Trophoblast cell (in vitro differentiated cells and primary cell): ENCODE measurements around the gene ARPC2.

ENCODE experiments used
- DNase-seq, 2 donors: peaks; one replicate each; pipeline ENCODE4 v3.0.0-alpha.2; 2016
- H2AFZ ChIP-seq: 2 replicates; pipeline ENCODE4 v1.6.1; 2013; ENCODE audit warnings: low read length, moderate library complexity, mild to moderate bottlenecking; ENCODE audit not compliant: insufficient read depth, poor library complexity
- H2AK5ac ChIP-seq: 2 replicates; pipeline ENCODE4 v1.6.1; 2013; ENCODE audit warnings: mild to moderate bottlenecking, low read length
- H2BK120ac ChIP-seq: 2 replicates; pipeline ENCODE4 v1.6.1; 2013; ENCODE audit warnings: low read length, mild to moderate bottlenecking, moderate library complexity; ENCODE audit not compliant: insufficient read depth, poor library complexity
- H2BK12ac ChIP-seq: 2 replicates; pipeline ENCODE4 v1.6.1; 2013; ENCODE audit warnings: mild to moderate bottlenecking, low read length, moderate library complexity
- H2BK5ac ChIP-seq: 2 replicates; pipeline ENCODE4 v1.6.1; 2013; ENCODE audit warnings: low read length, low read depth, moderate library complexity, mild to moderate bottlenecking; ENCODE audit not compliant: poor library complexity
- H3K14ac ChIP-seq: 2 replicates; pipeline ENCODE4 v1.6.1; 2013; ENCODE audit warnings: mild to moderate bottlenecking, low read length
- H3K18ac ChIP-seq: 2 replicates; pipeline ENCODE4 v1.6.1; 2013; ENCODE audit warnings: mild to moderate bottlenecking, low read length
- H3K23ac ChIP-seq: 2 replicates; pipeline ENCODE4 v1.6.1; 2013; ENCODE audit warnings: low read length
- H3K27ac ChIP-seq: 2 replicates; pipeline ENCODE4 v1.5.1; 2013; ENCODE audit warnings: low read depth, mild to moderate bottlenecking, inconsistent platforms, low read length, moderate library complexity
- H3K27me3 ChIP-seq: 2 replicates; pipeline ENCODE4 v1.6.1; 2013; ENCODE audit warnings: inconsistent platforms, mild to moderate bottlenecking, low read length, moderate library complexity; ENCODE audit not compliant: insufficient read depth
- H3K36me3 ChIP-seq, 2 experiments: 1 replicate in 1 of 2; 2 replicates in 1 of 2; pipeline ENCODE4 v1.6.1; 2013; ENCODE audit warnings: low read length in 2 of 2, mild to moderate bottlenecking in 2 of 2, moderate library complexity in 1 of 2; ENCODE audit not compliant: insufficient read depth in 2 of 2, control insufficient read depth in 1 of 2
- H3K4ac ChIP-seq: 2 replicates; pipeline ENCODE4 v1.6.1; 2013; ENCODE audit warnings: low read depth, mild to moderate bottlenecking, low read length, moderate library complexity
- H3K4me1 ChIP-seq, 2 experiments: 1 replicate in 1 of 2; 2 replicates in 1 of 2; pipeline ENCODE4 v1.6.1; 2013; ENCODE audit warnings: low read length in 2 of 2, mild to moderate bottlenecking in 2 of 2, moderate library complexity in 1 of 2; ENCODE audit not compliant: insufficient read depth in 2 of 2, control insufficient read depth in 1 of 2
- H3K4me2 ChIP-seq: 2 replicates; pipeline ENCODE4 v1.6.1; 2013; ENCODE audit warnings: inconsistent platforms, mild to moderate bottlenecking, low read length, moderate library complexity
- H3K4me3 ChIP-seq: 2 replicates; pipeline ENCODE4 v1.5.1; 2013; ENCODE audit warnings: mild to moderate bottlenecking, low read depth, low read length, inconsistent platforms
- H3K79me1 ChIP-seq: one replicate; pipeline ENCODE4 v1.6.1; 2013; ENCODE audit warnings: low read length
- H3K79me2 ChIP-seq: 2 replicates; pipeline ENCODE4 v1.6.1; 2013; ENCODE audit warnings: low read length, mild to moderate bottlenecking; ENCODE audit not compliant: control insufficient read depth, insufficient read depth, poor library complexity
- H3K9ac ChIP-seq: 2 replicates; pipeline ENCODE4 v1.6.1; 2013; ENCODE audit warnings: mild to moderate bottlenecking, low read length
- H3K9me3 ChIP-seq: 2 replicates; pipeline ENCODE4 v1.6.1; 2013; ENCODE audit warnings: low read depth, mild to moderate bottlenecking, control low read depth, inconsistent platforms, low read length; ENCODE audit not compliant: insufficient read depth
- H4K12ac ChIP-seq: 2 replicates; pipeline ENCODE4 v1.6.1; 2013; ENCODE audit warnings: low read depth, mild to moderate bottlenecking, low read length, moderate library complexity
- H4K8ac ChIP-seq: 2 replicates; pipeline ENCODE4 v1.6.1; 2013; ENCODE audit warnings: low read depth, mild to moderate bottlenecking, low read length, moderate library complexity
- H4K91ac ChIP-seq: one replicate; pipeline ENCODE4 v1.6.1; 2013; ENCODE audit warnings: low read depth, mild to moderate bottlenecking, low read length, moderate library complexity
- WGBS: extraction: QIAGEN DNeasy Blood & Tissue Kit; methylation state at CpG from one replicate; pipeline ENCODE4 v1.1.7; 2013; ENCODE audit warnings: missing lambda C conversion rate; ENCODE audit not compliant: insufficient read length, insufficient coverage; ENCODE audit errors: extremely low coverage; 5-methylcytosine and 5-hydroxymethylcytosine counted together

ARPC2 gene

DNA sequence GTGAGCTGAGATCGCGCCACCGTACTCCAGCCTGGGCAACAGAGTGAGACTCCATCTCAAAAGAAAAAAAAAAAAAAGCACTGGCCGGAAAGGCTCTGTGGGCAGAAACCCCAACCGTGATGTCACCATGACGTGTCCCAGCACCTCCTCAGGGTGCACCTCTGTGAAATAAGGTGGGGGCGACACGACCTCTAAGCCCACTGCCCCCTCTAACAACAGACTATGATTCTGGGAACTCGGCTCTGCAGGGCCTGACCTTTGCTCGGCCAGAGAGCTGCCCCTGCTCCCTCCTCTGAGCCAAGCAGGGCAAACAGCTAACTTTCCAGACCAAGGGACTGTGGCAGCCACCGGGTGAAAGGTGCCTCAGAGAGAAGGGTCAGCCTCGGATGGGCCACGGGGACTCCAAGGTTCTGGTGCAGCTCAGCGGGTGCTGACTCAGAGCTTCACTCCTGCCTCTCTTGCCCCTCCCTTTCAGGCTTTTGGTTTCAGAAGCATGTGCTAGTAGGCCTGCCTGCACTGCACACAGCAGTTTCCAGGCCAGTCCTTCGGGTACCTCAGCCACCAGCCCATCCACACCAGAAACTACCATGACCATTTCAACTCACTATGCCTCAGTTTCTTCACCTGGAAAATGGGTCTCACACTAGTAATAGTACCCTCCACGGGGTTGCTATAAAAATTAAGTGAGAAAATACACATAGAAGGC, 67.3 kb downstream of the ARPC2 start:
- peak overlapping the region; percentile 75 for H3K18ac ChIP-seq
- peaks cover 44% of the 10 kb centered on the region for H3K79me1 ChIP-seq
- peaks cover 21 to 23% of the 10 kb centered on the region in 2 experiments for H3K36me3 ChIP-seq
- H4K91ac ChIP-seq = peak overlapping the region; percentile 69
- peak overlapping the region; percentile 67 for H2BK120ac ChIP-seq
- no peak overlapping the region for H2AFZ ChIP-seq
- peak; percentile 89 to 93 for DNase-seq
- H3K9me3 ChIP-seq = peaks cover 3% of the 10 kb centered on the region
- H3K4me1 ChIP-seq = peaks cover 48 to 58% of the 10 kb centered on the region in 2 experiments
- peak overlapping the region; percentile 10 for H3K4me2 ChIP-seq
- H3K27me3 ChIP-seq = no peaks in the 10 kb centered on the region
- peak overlapping the region; percentile 1 for H3K4ac ChIP-seq
- no peak overlapping the region for H3K9ac ChIP-seq
- peak overlapping the region; percentile 1 for H3K14ac ChIP-seq
- peak overlapping the region; percentile 82 for H2AK5ac ChIP-seq
- H4K12ac ChIP-seq = no peak overlapping the region
- H3K23ac ChIP-seq = no peak overlapping the region
- H3K79me2 ChIP-seq = peaks cover 23% of the 10 kb centered on the region
- no CpG with 5 or more reads among the region's 16 CpGs for WGBS
- H3K4me3 ChIP-seq = no peak overlapping the region
- peak overlapping the region; percentile 73 for H3K27ac ChIP-seq
- peak overlapping the region; percentile 64 for H2BK12ac ChIP-seq
- H2BK5ac ChIP-seq = peak overlapping the region; percentile 67
- peak overlapping the region; percentile 5 for H4K8ac ChIP-seq

DNA sequence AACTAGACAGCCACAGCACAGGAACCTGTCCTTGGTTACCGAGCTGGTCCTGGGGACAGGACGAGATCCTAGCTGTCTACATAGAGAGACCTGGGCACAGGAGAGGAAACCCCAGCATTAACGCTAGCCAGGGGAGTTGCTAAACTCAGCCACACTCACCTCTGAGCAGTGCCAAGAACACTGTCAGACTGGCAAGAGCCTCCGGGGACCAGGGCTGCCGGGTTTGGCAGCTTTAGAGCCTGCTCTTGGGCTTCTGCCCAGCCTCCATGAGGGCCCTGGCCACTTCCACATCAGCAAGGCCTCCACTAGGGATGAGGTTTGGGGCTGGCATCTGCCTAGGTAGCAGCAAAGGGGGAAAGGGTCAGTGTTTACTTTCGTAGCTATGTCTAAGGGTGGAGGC, 68.6 kb downstream of the ARPC2 start:
- Histone ChIP-seq H3K23ac (no peak overlapping the region), H2AK5ac (peak overlapping the region; percentile 86), H3K79me2 (peaks cover 27% of the 10 kb centered on the region), H3K9me3 (no peaks in the 10 kb centered on the region), H3K27ac (peak overlapping the region; percentile 18), H2AFZ (no peak overlapping the region), H3K4me3 (no peak overlapping the region), H4K91ac (peak overlapping the region; percentile 79), H2BK5ac (peak overlapping the region; percentile 24), H3K27me3 (no peaks in the 10 kb centered on the region), H4K8ac (peak overlapping the region; percentile 39), H3K14ac (peak overlapping the region; percentile 59), H3K79me1 (peaks cover 51% of the 10 kb centered on the region), H3K36me3 (peaks cover 8 to 10% of the 10 kb centered on the region in 2 experiments), H3K4me2 (no peak overlapping the region), H3K4ac (peak overlapping the region; percentile 37), H2BK12ac (peak overlapping the region; percentile 53), H4K12ac (peak overlapping the region; percentile 2), H3K18ac (peak overlapping the region; percentile 13), H3K4me1 (peaks cover 59 to 66% of the 10 kb centered on the region in 2 experiments), H2BK120ac (peak overlapping the region; percentile 83), H3K9ac (no peak overlapping the region)
- no peak for DNase-seq
- no CpG with 5 or more reads among the region's 6 CpGs for WGBS

DNA sequence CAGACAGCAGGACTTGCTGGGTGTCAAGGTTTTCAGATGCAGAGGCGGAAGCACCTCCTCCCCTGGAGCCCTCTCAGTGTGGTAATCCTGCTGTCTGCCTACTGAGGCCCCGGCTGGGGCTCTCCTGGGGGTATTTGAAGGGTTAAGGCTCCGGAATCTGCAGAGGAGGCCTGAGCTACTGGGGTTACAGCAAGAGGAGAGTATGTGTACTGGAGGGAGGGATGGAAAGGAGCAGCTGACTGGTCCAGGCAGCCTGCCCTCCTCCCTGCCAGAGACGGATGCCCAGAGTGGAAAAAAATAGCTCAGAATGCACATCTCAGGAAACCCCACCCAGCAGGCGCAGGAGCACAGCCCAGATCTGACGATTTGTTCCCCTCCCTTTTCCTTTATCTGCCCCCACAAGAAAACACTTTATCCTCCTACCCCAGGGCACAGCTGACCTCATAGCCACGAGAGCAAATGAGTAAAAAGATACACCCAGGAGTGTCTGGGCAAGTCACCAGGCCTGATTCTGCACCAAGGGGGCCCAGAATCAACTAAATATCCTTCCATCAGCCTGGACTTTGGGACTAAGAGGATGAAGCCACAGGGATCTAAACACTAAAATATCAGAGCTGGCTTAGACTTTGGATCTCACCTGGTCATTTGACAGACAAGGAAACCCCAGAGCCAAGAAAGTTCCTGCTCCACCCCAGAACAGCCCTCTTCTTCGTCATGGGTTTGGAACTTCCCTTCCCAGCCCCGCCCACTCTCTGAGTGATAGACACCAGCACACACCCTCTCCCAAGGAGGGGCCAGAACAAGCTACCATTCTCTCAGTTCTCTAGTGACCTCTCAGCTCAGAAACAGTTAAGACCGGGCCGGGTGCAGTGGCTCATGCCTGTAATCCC, 69.8 kb downstream of the ARPC2 start:
- H2BK120ac ChIP-seq = peak overlapping the region; percentile 83
- peak overlapping the region; percentile 91 for H3K27ac ChIP-seq
- H3K9me3 ChIP-seq = no peaks in the 10 kb centered on the region
- no peak overlapping the region for H3K4me3 ChIP-seq
- peak overlapping the region; percentile 70 for H4K8ac ChIP-seq
- no peak overlapping the region for H2AFZ ChIP-seq
- H3K4me1 ChIP-seq = peaks cover 64 to 73% of the 10 kb centered on the region in 2 experiments
- H3K36me3 ChIP-seq = peaks cover 1 to 2% of the 10 kb centered on the region in 2 experiments
- no peak overlapping the region for H3K23ac ChIP-seq
- H3K9ac ChIP-seq = no peak overlapping the region
- peak overlapping the region; percentile 79 for H4K91ac ChIP-seq
- peaks cover 54% of the 10 kb centered on the region for H3K79me1 ChIP-seq
- H2BK12ac ChIP-seq = peak overlapping the region; percentile 27
- H3K79me2 ChIP-seq = peaks cover 36% of the 10 kb centered on the region
- peak; percentile 93 to 94 for DNase-seq
- H3K4me2 ChIP-seq = peak overlapping the region; percentile 55
- H3K14ac ChIP-seq = peak overlapping the region; percentile 88
- H2BK5ac ChIP-seq = peak overlapping the region; percentile 88
- no CpG with 5 or more reads among the region's 11 CpGs for WGBS
- H2AK5ac ChIP-seq = peak overlapping the region; percentile 88
- H3K4ac ChIP-seq = peak overlapping the region; percentile 37
- peak overlapping the region; percentile 48 for H3K18ac ChIP-seq
- H3K27me3 ChIP-seq = no peaks in the 10 kb centered on the region
- H4K12ac ChIP-seq = peak overlapping the region; percentile 27

DNA sequence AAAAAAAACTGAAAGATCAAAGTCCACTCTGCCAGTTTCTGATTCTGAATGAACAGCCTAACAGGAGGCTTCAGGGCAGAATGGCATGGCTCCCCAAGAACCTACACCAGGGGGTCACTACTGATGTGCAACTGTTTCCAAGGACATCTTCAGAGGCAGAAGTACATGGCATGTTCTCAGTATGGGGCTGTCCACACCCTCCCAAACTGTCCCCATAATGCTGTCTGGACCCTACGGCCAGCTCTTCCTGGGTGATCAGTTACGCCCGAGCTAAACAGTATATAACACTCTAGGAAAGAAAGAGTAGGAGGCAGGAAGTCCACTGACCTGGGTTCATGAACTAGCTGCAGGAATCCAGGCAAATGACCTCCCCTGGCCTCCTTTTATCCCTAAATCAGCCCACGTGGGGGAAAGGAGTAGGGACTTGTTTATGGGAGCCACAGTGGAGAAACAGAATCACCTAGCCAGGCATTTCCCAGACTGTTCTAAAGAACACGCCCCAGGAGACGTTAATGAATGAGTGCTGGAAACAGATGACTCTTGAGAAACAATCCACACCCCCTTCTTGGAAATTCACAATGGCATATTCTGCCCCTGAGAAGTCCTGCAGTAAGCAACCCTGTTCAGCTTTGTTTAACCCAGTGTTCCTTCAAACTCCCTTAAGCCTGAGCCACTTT, 72.8 kb downstream of the ARPC2 start:
- H3K9me3 ChIP-seq = no peaks in the 10 kb centered on the region
- H4K8ac ChIP-seq = no peak overlapping the region
- peak overlapping the region; percentile 71 for H3K4me2 ChIP-seq
- DNase-seq = no peak
- no CpG with 5 or more reads among the region's 6 CpGs for WGBS
- peak overlapping the region; percentile 31 for H3K27ac ChIP-seq
- no peak overlapping the region for H3K23ac ChIP-seq
- H3K36me3 ChIP-seq = no peaks in the 10 kb centered on the region
- no peak overlapping the region for H3K4me3 ChIP-seq
- no peak overlapping the region for H3K9ac ChIP-seq
- peak overlapping the region; percentile 66 for H3K4ac ChIP-seq
- H3K18ac ChIP-seq = peak overlapping the region; percentile 81
- no peak overlapping the region for H3K14ac ChIP-seq
- no peak overlapping the region for H4K12ac ChIP-seq
- H3K79me2 ChIP-seq = peaks cover 34% of the 10 kb centered on the region
- H2BK120ac ChIP-seq = peak overlapping the region; percentile 74
- peaks cover 53 to 60% of the 10 kb centered on the region in 2 experiments for H3K4me1 ChIP-seq
- H3K27me3 ChIP-seq = no peaks in the 10 kb centered on the region
- peak overlapping the region; percentile 32 for H4K91ac ChIP-seq
- peak overlapping the region; percentile 59 for H2AFZ ChIP-seq
- H2BK12ac ChIP-seq = peak overlapping the region; percentile 53
- H2AK5ac ChIP-seq = no peak overlapping the region
- H3K79me1 ChIP-seq = peaks cover 43% of the 10 kb centered on the region
- H2BK5ac ChIP-seq = peak overlapping the region; percentile 59
